Measurements from ENCODE around the gene DOP1B.

DOP1B gene

DNA sequence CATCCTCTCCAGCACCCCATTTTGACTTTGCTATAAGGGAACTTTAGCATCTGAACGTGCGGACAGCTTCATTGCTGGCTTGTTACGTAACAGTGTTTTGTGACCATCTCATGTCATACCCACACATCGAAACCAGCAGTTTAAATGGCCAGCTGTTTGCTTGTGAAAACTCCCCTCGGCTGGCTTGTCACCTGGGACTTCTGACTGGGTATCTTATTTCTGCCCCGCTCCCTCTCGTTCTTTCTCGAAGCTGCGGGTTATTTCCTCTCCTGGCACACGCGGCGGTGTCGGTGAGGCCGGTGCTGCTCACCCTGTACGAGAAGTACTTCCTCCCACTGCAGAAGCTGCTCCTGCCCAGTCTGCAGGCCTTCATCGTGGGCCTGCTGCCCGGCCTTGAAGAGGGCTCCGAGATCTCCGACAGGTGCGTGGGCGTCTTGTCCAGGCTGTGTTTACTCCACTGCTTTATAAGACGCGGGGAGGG lies 43.5 kb downstream of the DOP1B start:
- TF ChIP-seq CTCF (IDR thresholded peaks at IDR 0.05; ENCODE audit: control insufficient read depth, insufficient read depth, low read depth, low read length, missing control alignments): no peak
- no peak overlapping the region for H3K4me3 ChIP-seq (ENCODE audit: control insufficient read depth, low read depth, low read length)
- no peak for DNase-seq (ENCODE audit: low read depth)

GRCh38 chr21:36202726-36203602 lies 46.3 kb downstream of the DOP1B start:
- TF ChIP-seq CTCF (IDR thresholded peaks at IDR 0.05; ENCODE audit: control insufficient read depth, insufficient read depth, low read depth, low read length, missing control alignments): no peak
- no peak for DNase-seq (ENCODE audit: low read depth)
- H3K4me3 ChIP-seq (ENCODE audit: control insufficient read depth, low read depth, low read length): no peak overlapping the region

- peak; percentile 33 for DNase-seq (ENCODE audit: low read depth)
- TF ChIP-seq CTCF (IDR thresholded peaks at IDR 0.05; ENCODE audit: control insufficient read depth, insufficient read depth, low read depth, low read length, missing control alignments): no peak
These were observed 46.9 kb downstream of the DOP1B start for GRCh38 chr21:36203603-36203889.

DNA sequence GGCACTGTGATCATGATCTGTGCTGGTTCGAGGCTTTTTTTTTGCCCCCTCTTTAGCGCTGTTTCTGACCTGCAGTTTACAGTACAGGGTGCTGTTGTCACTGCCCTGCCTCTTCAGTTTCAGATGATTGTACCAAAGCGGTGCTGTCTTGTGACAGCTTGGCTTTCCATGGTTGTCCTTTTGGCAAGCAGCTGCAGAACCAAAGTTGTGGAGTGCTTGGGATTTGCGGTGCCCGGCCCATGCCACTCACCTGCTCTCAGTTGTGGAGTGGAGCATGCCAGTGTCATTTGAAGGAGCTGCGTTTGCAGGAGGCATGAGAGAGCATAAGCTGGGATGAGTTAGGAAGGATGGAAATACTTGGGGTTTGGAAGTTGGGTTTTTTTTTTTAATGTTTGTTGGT lies 48.4 kb downstream of the DOP1B start:
- no peak for TF ChIP-seq CTCF (IDR thresholded peaks at IDR 0.05; ENCODE audit: control insufficient read depth, insufficient read depth, low read depth, low read length, missing control alignments)
- no peak for DNase-seq (ENCODE audit: low read depth)
- H3K4me3 ChIP-seq (ENCODE audit: control insufficient read depth, low read depth, low read length): no peak overlapping the region

More at GRCh38 chr21:36203603-36203889, 46.9 kb downstream of the DOP1B start:
- H3K4me3 ChIP-seq (ENCODE audit: control insufficient read depth, low read depth, low read length): no peak overlapping the region

DNA sequence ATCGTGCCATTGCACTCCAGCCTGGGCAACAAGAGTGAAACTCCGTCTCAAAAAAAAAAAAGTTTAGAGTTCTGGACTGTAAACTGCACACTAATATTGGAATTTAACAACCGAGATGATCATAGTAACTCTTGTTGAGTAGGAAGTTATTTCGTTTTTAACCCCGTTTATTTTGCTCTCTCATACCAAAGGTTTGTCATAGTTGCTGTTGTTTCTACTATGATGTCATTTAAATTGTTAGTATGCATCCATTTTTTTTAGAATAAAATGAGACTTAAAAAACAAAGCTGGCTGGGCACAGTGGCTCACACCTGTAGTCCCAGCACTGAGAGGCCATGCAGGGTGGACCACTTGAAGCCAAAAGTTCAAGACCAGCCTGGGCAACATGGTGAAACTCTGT lies 49.3 kb downstream of the DOP1B start:
- no peak for TF ChIP-seq CTCF (IDR thresholded peaks at IDR 0.05; ENCODE audit: control insufficient read depth, insufficient read depth, low read depth, low read length, missing control alignments)
- no peak overlapping the region for H3K4me3 ChIP-seq (ENCODE audit: control insufficient read depth, low read depth, low read length)
- DNase-seq (ENCODE audit: low read depth): no peak
